SH-SY5Y (cell line): ENCODE measurements around the gene RELT.

ENCODE experiments used
- GATA2 ChIP-seq: IDR thresholded peaks from 2 replicates; pipeline ENCODE4 v1.6.1; 2011; ENCODE audit warnings: mild to moderate bottlenecking, low read depth, low read length
- GATA3 ChIP-seq: IDR thresholded peaks from 2 replicates; pipeline ENCODE4 v1.6.1; 2011; ENCODE audit warnings: low read depth, mild to moderate bottlenecking, low read length, moderate library complexity

RELT gene

GRCh38 chr11:73340164-73340563, 36.0 kb upstream of the RELT start:
- no peak for TF ChIP-seq GATA3
- TF ChIP-seq GATA2: no peak

- TF ChIP-seq GATA2 (no peak), GATA3 (no peak)
Measured at GRCh38 chr11:73342633-73343032, 33.6 kb upstream of the RELT start.

GRCh38 chr11:73343076-73343873, 32.9 kb upstream of the RELT start:
- TF ChIP-seq GATA3: no peak
- no peak for TF ChIP-seq GATA2

DNA sequence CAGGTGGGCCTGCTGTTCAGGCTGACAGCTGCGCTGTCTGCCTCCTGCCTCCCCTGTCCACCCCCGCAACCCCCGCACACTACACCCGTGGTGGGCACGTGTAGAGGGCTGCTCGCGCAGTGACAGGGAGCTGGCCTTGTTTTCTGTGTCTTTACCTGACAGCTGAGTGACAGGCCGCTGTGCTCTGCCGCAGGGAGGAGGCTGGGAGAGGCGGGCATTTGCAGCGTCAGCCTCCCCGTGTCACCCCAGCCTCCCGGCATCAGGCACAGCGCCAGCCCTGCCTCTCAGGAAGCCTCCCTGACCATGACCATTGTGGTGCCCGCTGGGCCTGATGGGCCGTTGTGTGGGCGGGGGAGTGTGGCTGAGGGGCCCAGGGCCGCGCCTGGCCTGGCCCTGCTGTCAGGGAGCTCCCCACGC, 32.0 kb upstream of the RELT start:
- TF ChIP-seq GATA2 (no peak), GATA3 (no peak)

DNA sequence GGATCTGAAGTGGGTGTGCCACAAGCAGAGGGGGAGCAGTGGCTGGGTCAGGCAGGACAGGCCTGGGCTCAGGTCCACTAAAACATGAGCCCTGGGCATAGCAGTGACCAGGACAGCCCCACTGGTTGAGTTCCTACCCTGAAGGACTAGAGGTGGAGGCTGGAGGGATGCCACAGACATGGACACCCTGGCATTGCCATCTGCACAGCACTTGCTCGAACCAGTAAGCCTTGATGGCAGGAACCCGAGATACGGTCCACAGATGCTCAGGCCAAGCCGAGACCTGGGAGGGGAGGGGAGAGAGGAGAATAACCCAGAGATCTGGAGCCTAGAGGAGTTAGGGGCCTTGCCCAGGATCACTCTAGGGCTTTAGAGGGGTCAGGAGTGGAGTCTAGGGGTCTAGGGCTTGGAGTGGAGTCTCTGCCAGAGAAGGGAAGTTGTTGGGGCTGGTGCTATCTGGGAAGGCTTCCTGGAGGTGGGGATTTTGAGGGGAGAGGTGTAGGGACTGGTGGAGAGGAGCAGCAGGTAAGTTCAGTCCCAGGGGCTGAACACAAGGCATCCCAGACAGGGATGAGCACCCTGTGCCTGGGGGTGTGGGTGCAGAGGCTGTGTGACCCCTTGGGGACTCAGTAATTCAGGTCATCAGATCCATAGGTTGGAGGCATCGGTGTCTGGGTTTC, 30.6 kb upstream of the RELT start:
- TF ChIP-seq GATA3 (no peak), GATA2 (no peak)

DNA sequence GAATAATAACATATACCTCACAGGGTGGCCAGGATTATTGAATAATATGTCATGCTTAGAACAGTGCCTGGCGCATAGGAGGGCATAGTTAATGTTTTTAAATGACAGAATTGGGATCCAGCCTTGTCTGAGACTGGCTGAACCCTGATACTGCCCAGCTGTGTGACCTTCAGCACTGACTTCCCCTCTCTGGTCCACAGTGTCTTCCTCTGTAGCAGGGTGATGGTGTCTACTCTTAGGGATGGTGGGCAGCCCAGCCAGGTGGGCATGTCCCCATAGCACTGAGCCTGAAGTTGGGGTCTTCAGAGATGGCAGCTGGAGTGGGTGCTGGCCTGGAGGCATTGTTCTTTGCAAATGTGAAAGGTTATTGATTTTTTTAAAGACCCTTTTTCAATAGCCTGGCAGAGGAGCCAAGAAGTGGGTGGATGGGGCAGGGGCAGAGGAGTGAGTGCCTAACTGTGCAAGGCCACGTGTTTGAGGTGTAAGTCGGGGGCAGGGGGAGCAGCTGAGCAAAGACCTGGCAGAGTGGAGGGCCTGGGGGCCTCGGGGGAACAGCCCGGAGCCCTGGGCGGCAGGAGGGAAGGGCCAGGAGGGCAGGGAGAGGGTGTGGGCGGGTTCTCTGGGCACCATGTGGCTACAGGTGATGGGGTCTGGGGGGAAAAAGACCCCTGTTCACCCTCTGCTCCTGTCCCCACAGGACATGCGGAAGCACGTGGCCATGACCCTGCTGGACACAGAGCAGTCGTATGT, 29.8 kb upstream of the RELT start:
- TF ChIP-seq GATA3: no peak
- TF ChIP-seq GATA2: no peak

- TF ChIP-seq GATA2 (no peak), GATA3 (no peak)
Measured at GRCh38 chr11:73347067-73347466, 29.1 kb upstream of the RELT start.

GRCh38 chr11:73348838-73349237, 27.4 kb upstream of the RELT start:
- no peak for TF ChIP-seq GATA2
- TF ChIP-seq GATA3: no peak

DNA sequence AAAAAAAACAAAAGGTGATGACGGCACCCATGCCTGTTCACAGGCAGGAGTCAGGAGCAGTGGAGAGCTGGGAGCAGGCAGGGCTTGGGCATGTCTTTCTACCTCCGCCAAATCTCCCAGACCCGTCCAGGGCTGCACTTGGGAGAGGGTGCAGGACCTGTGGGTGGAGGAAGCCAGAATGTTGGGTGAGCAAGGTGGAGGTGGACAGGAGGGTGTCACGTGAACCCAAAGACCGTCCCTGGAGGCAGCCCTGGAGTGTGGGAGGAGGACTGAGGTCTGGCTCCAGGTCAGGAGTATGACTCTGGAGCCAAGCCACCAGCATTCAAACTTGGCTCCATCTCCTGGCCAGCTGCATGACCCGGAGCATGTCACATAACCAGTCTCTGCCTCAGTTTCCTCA, 26.6 kb upstream of the RELT start:
- TF ChIP-seq GATA2 (no peak), GATA3 (no peak)

- no peak for TF ChIP-seq GATA3
- no peak; the same call in 1 of the 2 replicates for TF ChIP-seq GATA2
Measured at GRCh38 chr11:73350908-73351636, 25.1 kb upstream of the RELT start.

DNA sequence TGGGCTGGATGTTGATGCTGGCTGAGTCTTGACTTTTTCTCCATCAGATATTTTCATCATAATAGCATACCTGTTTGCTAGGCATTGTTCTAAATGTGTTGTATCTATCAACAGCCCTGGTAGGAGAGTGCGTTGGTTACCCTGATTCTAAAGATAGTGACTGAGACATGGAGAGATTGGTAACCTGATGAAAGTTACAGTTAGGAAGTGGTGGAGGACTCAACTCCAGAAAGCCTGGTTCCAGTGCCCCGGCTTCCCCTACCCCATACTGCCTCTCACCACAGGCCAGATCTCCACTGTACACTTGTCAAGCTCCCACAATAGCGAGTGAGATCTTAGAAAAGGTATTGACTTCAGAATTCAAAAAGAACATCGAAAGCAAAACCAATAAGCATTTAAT, 22.8 kb upstream of the RELT start:
- TF ChIP-seq GATA2: no peak
- TF ChIP-seq GATA3: no peak

DNA sequence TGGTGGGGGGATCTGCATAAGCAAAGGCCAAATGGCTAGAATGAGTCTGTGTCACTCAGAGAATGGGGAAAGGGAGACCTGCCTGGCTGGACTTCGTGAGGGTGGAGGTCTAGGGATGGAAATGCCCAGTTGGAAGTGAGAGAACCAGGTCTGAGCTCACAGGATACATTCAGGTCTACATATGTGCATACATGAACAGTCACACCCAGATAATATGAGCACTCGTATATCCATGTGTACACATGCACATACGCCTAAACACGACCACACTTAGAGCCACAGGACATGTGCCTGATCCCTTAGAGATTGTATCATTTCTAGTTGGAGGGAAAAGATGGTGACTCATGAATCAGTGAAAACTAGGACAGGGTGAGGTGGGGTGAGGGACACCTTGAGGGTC, 21.1 kb upstream of the RELT start:
- TF ChIP-seq GATA3 (no peak), GATA2 (no peak)

DNA sequence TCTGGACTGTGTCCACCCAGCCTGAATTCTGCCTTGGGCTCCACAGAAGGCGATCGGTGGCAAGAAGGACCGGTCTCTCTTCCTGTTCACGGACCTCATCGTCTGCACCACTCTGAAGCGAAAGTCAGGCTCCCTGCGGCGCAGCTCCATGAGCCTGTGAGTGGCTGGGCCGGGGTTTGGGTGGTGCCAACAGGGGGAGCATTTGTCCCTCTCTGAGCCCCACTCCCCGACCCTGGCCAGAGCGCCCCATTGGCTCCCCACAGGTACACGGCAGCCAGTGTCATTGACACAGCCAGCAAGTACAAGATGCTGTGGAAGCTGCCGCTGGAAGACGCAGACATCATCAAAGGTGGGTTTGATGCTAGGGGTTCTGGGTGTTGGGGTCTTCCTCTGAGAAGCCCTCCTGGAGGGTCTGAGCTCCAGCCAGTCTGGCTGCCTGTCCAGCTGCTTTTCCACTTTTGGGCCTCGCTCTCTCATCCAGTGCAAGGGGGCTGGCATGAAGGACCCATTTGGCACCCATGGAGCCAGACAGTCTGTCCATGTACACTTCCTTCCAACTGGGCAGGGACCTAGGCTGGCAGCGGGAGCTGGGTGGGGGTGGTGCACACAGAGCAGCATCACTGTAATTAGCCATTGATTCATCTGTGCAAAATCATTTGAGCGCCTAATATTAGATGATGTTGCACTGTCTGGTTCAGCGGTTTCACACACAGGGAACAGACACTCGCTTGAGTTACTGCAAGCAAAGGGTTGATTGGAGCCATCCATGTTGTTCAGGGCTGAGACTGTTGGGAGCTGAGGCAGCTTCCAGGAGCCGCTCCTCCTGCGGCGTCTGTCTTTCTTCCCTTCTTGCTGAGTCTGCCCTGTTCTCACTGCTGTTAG, 19.0 kb upstream of the RELT start:
- TF ChIP-seq GATA3 (no peak), GATA2 (no peak)
